CD1c-positive myeloid dendritic cell (primary cell): ENCODE measurements around the gene GIMAP8.

Experiments
- DNase-seq: peaks from one replicate; pipeline ENCODE4 v3.0.0-alpha.2; 2016; ENCODE audit errors: extremely low spot score

GIMAP8 gene

DNA sequence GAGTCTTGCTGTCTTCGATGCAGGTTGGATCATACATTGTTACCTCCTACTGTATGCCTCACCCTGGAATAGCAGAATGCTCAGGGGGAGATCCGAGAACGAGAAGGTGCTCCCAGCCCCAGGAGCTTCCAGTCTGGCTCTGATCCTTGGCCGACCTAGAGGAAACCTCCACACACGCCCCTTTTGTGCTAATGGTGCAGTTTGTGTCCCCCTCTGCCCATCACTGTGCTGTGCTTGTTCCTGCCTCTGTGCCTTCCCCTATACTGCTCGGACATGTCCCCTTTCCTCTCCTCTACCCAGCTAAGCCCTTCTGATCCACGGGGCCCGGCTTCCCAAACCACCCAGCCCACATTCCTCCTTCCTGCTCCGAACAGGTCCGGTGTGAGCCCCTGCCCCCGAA is 38.8 kb upstream of the GIMAP8 start:
- no peak for DNase-seq

DNA sequence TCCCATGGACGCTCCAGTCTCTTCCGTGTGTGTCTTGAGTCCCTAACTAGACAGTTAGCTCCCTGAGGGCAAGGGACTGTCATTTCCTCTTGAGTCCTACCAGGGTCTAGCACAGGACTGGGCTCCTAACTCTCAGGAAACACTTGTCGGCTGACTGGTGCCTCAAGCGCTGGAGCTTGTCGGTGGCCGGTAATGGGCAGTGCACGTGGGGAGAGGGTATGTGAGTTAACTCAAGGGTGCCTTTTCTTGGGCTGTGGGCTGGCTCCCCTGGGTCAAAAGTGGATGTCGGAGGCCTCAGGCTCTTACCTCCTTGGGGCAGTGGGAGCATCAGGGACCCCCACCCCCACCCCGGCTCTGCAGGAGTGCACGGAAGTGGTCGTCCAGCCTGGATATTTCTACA is 38.4 kb upstream of the GIMAP8 start:
- no peak for DNase-seq

DNA sequence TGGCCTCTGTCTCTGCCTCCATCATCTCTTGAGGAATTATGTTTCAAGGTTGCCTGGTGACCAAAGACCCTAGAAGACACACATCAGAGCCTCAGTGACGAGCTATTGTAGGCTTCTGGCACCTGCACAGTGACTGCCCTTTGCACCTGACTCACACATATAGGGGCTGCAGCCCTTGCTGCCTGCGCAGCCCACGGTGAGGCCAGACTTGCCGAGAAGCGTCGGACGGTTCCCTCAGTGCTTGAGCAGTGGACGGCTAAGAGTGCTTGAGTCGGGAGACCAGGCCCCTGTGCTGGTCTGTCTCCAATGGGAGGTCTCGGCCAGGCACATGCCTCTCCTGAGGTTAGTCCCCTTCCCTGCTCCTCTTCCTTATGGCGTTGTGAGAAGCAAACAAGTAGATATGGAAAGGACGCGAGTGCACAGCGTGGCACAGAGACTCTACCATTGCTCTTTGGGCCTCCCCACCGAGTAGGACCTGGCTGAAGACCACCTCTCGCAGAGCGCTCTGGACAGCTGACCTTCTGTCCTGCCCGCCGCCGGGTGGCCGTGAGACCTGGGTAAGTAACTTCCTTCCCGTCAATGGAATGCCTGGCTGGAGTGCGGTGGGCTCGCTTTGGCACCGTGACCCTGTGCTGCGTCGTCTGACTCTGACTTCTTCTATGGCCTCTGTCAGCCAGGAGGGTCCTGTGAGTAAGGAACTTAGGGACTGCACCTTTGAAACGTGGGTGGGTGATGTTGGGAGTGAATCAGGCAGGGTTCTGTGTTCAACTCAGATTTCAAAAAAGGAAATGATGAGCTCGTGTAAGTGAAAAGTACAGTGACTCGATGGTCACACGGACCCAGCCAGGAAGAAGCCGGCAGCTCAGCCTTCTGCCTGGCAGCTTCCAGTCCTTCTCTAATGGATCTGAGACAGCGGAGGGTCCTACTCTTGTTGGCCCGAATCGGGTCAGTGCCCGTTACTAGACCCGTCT is 37.6 kb upstream of the GIMAP8 start:
- no peak for DNase-seq

DNA sequence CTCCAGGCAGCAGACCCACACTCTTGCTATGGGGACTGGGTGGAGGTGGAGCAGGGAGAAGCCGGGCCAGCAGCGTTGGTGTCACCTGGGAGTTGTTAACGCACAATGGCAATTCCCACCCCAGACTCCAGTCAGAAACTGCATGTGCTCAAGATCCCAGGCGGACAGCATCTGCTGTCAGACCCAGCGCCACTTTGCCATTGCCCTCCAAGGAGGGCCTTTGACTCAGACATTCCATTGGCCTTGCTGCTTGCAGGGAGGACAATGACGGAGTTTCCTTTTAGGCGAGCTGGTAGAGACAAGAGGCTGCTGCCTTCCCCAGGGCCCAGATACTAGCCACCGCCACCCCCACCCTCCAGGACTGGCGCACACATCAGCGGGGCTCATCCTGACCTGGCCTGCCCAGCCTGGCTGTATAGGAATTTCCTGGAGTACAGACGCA is 36.8 kb upstream of the GIMAP8 start:
- no peak for DNase-seq

DNA sequence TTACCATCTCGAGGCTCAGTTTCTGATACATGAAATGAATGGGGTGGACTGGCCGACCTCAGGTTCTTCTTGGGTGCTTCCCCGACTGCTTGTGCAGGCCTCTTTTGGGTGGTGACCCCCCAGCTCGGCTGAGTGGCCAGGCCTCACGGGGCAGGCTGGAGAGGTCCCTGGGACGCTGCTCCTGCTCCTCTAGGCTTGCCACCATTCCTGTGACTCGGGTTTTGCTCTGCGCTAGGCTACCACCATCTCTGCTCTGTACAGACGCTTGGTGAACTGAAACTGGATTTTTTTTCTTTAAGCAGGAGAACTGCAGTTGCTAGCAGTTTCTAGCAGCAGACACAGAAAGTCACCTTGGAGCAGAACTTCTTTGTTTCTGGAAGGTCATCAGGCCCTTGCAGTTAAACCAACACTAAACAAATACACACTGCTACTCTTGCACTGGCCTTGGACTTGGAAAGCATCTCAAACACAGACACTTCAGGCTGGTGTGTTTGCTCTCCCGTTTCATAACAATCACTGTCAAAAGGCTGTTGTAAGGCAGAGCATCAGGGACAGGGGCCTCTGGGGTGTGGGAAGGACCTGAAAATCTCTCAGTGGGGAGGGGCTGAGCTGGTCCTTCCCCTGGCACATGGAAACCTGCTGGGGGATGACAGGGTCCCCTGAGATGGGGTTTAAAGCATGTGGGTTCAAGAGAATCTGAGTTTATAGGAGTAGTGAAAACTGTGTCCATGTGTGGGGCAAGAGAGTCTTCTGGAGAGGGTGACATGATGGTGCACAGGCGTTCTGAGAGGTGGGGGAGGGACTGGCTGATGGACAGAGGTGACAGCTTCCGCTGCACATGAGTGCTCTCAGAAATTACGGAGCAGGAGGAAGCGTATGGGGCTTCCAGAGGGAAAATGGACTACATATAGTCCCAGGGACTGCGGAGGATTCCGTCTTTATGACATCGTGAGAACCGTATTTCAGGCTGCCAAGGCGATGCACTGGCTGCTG is 35.0 kb upstream of the GIMAP8 start:
- DNase-seq, result no peak

DNA sequence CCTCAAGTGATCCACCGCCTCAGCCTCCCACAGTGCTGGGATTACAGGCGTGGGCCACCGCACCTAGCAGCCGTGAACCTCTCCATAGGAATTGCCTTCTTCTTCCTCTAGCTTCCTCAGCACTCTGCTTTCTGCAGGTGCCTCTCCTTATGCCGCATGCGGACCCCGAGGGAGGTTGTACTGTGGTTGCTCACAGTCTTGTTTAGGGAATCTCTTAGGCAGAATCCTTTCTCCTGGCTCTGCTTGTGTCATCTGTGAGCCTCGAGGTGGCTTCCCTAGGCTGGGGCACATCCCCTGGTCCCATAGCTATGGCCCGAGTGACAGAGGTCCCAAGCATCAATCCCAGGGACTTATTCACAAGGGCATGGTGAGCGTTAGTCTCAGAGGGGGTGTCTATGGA is 33.2 kb upstream of the GIMAP8 start:
- no peak for DNase-seq

DNA sequence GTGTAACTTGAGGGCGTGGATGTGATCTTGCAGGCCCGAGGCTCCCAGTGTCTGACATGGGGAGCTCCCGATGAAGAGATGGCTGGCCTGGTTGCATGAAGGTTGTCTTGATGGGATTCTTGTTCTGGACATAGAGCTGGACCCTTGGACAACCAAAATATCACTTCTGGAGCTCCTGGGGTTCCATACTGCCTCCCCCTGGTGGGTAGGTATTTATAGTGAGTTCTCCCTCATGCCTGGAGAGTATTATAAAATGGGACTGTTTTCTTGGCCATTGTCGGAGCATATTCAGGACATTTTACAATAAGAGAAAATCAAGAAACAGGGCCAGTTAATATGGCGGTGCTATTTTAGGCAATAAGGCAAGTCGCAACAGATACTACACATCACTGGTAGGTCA is 32.6 kb upstream of the GIMAP8 start:
- no peak for DNase-seq

DNA sequence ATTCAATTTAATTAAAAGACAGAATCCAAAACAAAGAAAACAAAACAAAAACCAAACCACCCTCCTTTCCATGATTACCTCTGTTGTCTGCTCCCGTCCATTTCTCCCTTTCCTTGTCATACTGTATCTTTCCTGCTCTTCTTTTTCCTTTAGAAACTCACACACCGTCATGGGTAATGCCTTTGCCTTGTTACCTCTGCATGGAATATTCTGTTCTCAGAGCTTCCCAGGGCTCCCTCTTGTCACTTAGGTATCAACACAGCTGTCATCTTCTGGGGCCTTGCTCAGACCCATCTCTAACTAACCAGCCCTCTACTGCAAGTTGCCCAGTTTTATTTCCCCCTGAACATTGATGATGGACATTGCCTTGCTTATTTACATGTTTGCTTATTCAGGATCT is 30.2 kb upstream of the GIMAP8 start:
- no peak for DNase-seq

DNA sequence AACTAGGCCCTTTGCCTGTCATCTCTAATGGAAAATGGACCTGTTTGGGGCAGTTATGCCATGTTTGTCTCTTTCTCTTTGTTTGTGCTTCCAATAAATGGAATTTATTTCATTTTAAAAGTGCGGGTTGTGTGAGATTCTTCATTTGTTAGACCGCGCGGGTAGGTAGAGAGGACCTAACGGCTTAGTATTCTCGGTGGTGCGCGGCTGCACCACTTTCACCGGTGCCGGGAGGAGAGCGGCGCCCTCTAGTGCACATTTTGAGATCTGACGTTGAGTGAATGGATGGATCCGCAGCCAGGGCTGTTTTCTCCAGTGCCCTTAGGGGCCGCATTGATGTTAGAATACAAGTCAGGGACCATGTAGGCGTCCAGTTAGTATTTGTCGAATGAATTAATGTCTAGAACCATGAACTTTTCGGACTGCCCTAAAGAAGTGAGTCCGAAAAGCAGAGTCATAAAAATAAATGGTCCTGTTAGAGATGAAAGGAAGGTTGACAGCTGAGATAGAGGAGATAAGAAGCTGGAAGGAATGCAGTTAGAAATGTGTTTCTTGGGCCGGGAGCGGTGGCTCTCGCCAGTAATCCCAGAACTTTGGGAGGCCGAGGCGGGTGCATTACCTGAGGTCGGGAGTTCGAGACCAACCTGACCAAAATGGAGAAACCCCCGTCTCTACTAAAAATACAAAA is 29.3 kb upstream of the GIMAP8 start:
- DNase-seq, result peak; percentile 84

DNA sequence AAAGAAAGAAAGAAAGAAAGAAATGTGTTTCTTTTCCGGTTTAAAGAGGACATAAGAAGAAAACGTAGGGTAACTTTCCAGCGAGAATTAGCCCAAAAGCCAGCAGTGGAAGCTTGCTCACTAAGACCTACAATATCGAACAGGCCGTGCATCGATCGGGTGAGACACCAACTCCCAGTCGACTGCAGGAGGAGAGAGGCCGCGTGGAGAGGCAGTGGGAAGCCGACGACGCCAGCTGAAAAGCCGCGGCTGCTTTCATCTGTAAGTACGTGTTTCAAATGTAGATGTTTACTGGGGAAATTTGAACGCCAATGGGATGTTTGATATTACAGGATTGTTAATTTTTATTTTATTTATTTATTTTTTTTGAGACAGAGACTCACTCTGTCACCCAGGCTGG is 28.6 kb upstream of the GIMAP8 start:
- no peak for DNase-seq

DNA sequence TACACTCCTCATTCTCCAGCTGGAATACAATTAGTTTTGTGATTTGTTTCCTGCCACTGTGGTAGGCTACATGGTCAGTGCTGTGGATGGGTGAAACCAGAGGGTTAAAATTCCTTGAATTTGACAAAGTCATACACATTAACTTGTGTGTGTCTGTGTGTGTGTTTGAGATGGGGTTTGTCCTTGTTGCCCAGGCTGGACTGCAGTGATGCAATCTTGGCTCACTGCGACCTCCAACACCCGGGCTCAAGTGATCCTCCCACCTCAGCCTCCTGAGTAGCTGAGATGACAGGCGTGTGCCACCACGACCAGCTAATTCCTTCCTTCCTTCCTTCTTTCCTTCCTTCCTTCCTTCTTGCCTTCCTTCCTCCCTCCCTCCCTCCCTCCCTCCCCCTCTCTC is 24.8 kb upstream of the GIMAP8 start:
- DNase-seq, result no peak

DNA sequence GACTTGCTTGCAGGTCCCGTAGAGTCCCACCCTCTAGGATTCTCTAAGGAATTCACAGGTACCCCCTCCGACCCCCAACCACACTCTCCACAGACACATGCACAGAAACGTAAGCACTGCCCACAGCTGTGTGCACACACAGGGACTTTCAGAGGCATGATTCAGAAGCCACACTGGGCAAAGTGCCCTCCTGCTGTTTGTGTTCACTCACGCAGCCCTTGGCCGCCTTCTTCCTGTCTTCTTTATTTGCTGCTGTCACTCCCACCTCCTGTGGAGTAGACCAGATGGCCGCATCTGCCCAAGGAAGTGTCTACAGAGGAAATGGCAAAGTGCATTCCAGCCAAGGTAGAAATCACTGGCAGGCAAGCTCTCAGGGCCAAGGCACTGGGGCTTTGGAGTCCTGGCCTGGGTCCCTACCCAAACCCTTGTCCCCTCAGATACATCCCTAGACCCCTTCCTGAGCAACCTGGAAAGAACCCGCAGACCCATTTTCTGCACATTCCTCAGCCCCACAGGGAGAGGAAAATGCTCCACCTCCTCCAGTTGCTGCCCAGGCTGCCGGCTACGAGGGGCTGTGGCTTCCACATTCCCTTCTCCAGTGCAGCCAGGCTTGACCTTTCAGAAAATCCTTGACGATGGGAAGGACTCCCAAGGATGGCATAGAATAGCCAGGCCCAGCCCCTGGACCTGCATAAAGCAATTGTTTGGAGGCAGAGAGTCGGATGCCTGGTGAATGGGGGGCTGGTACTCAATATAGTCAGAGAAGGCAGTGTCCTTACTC is 21.6 kb upstream of the GIMAP8 start:
- DNase-seq, result peak; percentile 61

DNA sequence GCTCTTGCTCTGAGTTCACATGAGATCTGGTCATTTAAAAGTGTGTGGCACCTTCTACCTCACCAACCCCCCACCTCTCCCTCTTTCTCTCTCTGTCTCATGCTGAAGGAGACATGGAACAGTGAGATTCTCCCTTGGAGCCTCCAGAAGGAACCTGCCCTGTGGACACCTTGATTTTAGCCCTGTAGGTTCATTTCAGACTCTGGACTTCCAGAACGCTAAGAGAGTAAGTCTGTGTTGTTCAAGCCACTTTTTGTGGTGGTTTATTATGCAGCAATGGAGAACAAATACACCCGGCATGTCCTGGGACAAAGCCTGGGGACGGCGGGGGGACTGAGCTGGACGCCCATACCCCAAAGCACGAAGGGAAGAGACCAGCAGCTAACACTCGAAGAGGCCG is 20.7 kb upstream of the GIMAP8 start:
- DNase-seq, result no peak

DNA sequence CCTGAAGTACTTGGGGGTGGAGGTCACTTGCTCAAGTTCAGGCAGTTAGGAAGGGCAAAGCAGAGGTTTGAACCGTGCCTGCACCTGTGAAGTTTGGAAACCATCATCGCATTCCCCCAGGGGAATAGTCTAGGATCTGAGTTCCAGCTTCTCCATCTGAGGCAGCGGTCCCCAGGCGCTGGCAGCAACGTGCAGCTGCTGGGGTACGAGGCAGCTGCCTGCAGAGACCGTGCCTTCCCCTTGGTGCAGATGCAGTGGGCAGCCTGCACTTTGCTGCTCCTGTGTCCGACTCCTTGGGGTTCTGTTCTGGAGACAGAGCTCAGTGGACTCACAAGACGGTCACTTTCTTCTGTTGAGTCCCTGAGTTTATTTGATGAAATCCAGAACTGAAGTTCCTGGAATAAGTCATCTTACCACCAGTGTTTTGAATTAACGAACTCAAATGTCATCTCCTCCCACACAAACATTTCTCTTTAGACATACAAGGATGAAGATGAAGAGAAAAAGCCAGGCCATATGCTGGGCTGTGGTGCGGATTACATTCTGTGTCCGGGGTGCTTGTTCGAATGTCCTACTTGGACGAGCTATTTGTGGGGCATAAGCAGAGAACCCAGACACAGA is 19.9 kb upstream of the GIMAP8 start:
- no peak for DNase-seq

DNA sequence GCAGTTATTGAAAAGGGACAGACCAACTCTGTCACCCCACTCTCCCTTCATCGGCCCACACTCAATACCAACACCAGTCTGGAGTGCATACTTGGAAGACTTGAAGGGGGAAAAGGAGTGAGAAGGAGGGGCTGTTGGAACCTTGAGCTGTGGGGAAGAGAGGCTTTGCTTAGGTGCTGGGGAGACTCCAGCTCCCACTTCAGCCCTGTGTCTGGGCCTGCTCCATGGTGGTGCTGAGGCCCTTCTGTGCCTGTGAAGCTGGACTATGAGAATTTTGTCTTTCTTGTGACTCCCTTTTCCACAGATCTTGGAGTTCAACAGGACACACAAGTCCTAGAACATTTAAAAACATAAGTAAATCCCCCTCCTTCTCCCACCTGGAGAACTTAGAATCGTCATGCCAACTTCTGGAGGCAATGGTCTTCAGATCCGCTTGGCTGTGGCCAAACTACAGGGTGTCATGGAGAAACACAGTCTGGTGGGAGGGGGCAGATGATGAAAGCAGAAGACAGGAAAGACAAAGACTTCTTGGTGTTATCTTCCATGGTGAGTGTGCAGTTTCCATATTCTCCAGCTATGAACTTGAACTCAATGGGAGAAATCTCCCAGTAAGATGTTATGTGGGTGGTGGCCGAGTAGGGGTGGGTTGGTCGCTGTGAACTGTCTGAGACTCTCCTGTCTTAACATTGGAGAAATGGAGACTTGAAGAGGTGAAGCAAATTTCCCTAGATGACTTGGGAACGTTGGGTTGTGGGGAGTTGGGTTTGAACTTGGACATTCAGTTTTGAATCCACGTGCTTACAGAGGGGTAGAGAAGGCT is 18.4 kb upstream of the GIMAP8 start:
- no peak for DNase-seq

DNA sequence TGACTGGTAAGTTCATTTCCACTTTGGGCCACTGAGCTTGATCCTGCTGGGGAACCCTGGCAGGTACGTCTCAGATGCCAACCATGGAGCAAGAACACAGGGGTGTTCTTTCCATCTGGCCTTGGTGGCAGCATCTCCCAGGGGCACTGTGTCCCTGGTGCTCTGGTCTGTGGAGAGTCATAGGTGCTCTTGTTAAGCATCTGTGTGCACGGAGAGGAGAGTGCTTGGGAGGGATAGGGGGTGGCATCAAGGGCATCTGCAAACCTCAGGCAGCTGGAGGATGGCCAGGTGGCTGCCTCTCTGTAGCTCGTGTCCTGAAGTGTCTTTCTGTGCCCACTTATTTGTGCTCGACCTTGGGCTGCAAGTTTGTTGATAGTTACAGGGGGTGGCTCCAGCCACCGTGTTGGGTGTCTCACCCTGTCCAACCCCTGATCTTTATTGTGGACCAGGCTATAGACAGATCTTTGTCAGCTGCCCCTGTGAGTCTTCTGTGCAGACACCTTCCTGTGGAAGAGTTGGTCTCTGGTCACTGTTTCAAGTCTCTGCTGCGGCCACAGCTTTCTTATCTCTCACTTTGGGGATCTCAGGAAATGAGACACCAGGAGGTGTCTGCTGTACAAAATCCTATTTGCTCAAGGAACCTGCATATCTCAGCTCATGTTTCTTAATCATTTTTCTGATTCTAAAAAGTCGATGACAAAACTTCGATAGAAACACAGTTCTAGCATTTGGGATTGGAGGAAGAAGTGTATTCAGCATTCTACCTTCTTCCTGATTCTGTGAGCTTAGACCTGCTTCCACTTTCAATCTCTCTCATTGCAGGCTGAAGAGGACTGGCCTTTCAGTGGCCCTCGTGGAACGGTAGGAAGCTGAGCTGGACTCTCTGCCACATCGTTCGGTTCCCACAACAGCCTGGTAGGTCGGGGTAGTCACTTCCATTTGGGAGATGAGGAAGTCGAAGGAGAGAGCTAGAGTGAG is 17.2 kb upstream of the GIMAP8 start:
- DNase-seq, result peak; percentile 87

DNA sequence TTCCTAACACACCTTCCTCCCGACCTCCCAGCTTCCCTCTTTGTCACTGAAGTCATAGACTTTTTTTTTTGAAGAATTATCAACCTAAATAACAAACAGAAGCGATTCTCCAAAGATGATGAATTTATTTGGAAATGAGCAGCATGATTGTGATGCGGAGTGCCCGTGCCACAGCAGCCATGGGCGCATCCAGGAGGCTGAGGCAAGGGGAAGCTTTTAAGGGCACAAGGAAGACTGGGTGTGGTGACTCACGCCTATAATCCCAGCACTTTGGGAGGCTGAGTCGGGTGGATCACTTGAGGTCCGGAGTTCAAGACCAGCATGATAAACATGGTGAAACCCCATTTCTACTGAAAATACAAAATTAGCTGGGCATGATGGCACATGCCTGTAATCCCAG is 16.2 kb upstream of the GIMAP8 start:
- no peak for DNase-seq

DNA sequence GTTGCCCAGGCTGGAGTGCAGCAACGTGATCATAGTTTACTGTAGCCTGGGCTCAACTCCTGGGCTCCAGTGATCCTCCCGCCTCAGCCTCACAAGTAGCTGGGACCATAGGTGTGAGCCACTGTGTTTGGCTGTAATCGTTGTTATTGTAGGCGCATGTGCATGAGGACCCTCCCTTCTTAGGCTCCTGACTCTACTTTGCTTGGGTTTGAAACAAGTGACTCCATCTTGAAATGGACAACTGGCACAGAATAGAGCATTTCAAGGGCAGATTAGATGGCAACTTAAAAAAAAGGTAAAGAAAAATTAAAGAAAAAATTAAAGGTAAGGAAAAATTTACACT is 15.4 kb upstream of the GIMAP8 start:
- no peak for DNase-seq
